HEK293 (cell line): ENCODE results near the gene TRIM24.

Source experiments
- CTCF ChIA-PET: fragments of 350-600 bp; formaldehyde crosslinking; extraction: SDS; loops from one replicate; lab custom pipeline; 2021; ENCODE audit warnings: antibody characterized with exemption; lab: Yijun Ruan, JAX
- POLR2A ChIA-PET: fragments of 300-600 bp; formaldehyde crosslinking; extraction: SDS; loops from one replicate; lab custom pipeline; 2020; ENCODE audit warnings: antibody characterized with exemption, inconsistent platforms; lab: Yijun Ruan, JAX
- H3K27ac ChIP-seq: fragments of 200-500 bp; sonication (Bioruptor generic); 2 replicates; pipeline ENCODE4 v1.5.1; 2014; ENCODE audit warnings: low read depth, low read length, control low read depth, inconsistent platforms; ENCODE audit errors: extremely low read depth
- H3K36me3 ChIP-seq, 2 experiments: fragments of 200-500 bp in 1 of 2; sonication (Bioruptor generic) in 1 of 2; 1 replicate in 1 of 2; 2 replicates in 1 of 2; pipeline ENCODE4 v1.5.1; 2014 to 2017; ENCODE audit warnings: inconsistent platforms in 2 of 2, low read length in 2 of 2; ENCODE audit not compliant: control insufficient read depth in 2 of 2, insufficient read depth in 1 of 2
- H3K4me1 ChIP-seq: fragments of 200-500 bp; sonication (Bioruptor generic); 2 replicates; pipeline ENCODE4 v1.5.1; 2014; ENCODE audit warnings: mild to moderate bottlenecking, low read length, inconsistent platforms; ENCODE audit not compliant: control insufficient read depth, insufficient read depth
- H3K4me3 ChIP-seq: 2 replicates; pipeline ENCODE4 v1.5.1; 2011; ENCODE audit warnings: low read depth, mild to moderate bottlenecking, control low read depth, low read length, moderate library complexity
- H3K9me3 ChIP-seq: fragments of 200-500 bp; sonication (Bioruptor generic); 2 replicates; pipeline ENCODE4 v1.5.1; 2014; ENCODE audit warnings: low read depth, low read length, inconsistent platforms; ENCODE audit not compliant: control insufficient read depth, insufficient read depth
- ATF2 ChIP-seq: fragments of 450-650 bp; formaldehyde crosslinking; IDR thresholded peaks from 2 replicates; pipeline ENCODE4 v1.5.1; 2016; ENCODE audit warnings: missing biosample characterization, missing genetic modification characterization, low read depth
- BCL6B ChIP-seq: fragments of 450-650 bp; formaldehyde crosslinking; IDR thresholded peaks from 2 replicates; pipeline ENCODE4 v1.5.1; 2017; ENCODE audit warnings: missing biosample characterization, missing genetic modification characterization
- IKZF3 ChIP-seq: fragments of 450-650 bp; IDR thresholded peaks from 2 replicates; pipeline ENCODE4 v1.5.0; 2018; ENCODE audit warnings: missing biosample characterization, mild to moderate bottlenecking, missing genetic modification characterization, moderate library complexity
- KLF9 ChIP-seq: fragments of 450-650 bp; formaldehyde crosslinking; IDR thresholded peaks from 2 replicates; pipeline ENCODE4 v1.5.1; 2016; ENCODE audit warnings: missing biosample characterization, missing genetic modification characterization, low read depth
- MYNN ChIP-seq: fragments of 450-650 bp; formaldehyde crosslinking; IDR thresholded peaks from 2 replicates; pipeline ENCODE4 v1.5.1; 2016; ENCODE audit warnings: missing biosample characterization, missing genetic modification characterization, borderline replicate concordance
- RBAK ChIP-seq: fragments of 450-650 bp; formaldehyde crosslinking; IDR thresholded peaks from 2 replicates; pipeline ENCODE4 v1.5.1; 2016; ENCODE audit warnings: missing biosample characterization, missing genetic modification characterization
- REPIN1 ChIP-seq: fragments of 450-650 bp; formaldehyde crosslinking; IDR thresholded peaks from 2 replicates; pipeline ENCODE4 v1.5.1; 2017; ENCODE audit warnings: missing biosample characterization, missing genetic modification characterization, low read depth
- TSHZ1 ChIP-seq: fragments of 450-650 bp; formaldehyde crosslinking; IDR thresholded peaks from 2 replicates; pipeline ENCODE4 v1.5.1; 2016; ENCODE audit warnings: missing biosample characterization, missing genetic modification characterization, borderline replicate concordance
- ZBTB1 ChIP-seq: fragments of 450-650 bp; formaldehyde crosslinking; IDR thresholded peaks from 2 replicates; pipeline ENCODE4 v1.5.1; 2016; ENCODE audit warnings: missing biosample characterization, missing genetic modification characterization
- ZNF155 ChIP-seq: fragments of 450-650 bp; formaldehyde crosslinking; IDR thresholded peaks from 2 replicates; pipeline ENCODE4 v1.5.1; 2016; ENCODE audit warnings: missing biosample characterization, missing genetic modification characterization
- ZNF169 ChIP-seq: fragments of 450-650 bp; formaldehyde crosslinking; IDR thresholded peaks from 2 replicates; pipeline ENCODE4 v1.5.1; 2016; ENCODE audit warnings: missing biosample characterization, missing genetic modification characterization
- ZNF239 ChIP-seq: fragments of 450-650 bp; formaldehyde crosslinking; IDR thresholded peaks from 2 replicates; pipeline ENCODE4 v1.5.1; 2016; ENCODE audit warnings: missing biosample characterization, missing genetic modification characterization
- ZNF350 ChIP-seq: fragments of 450-650 bp; formaldehyde crosslinking; IDR thresholded peaks from 2 replicates; pipeline ENCODE4 v1.5.0; 2017; ENCODE audit warnings: missing biosample characterization, mild to moderate bottlenecking, missing genetic modification characterization
- ZNF404 ChIP-seq: fragments of 450-650 bp; formaldehyde crosslinking; IDR thresholded peaks from 2 replicates; pipeline ENCODE4 v1.5.1; 2017; ENCODE audit warnings: missing biosample characterization, missing genetic modification characterization
- ZNF521 ChIP-seq: fragments of 450-650 bp; formaldehyde crosslinking; IDR thresholded peaks from 2 replicates; pipeline ENCODE4 v1.5.1; 2017; ENCODE audit warnings: missing biosample characterization, mild to moderate bottlenecking, missing genetic modification characterization
- ZNF544 ChIP-seq: fragments of 450-650 bp; formaldehyde crosslinking; IDR thresholded peaks from 2 replicates; pipeline ENCODE4 v1.5.0; 2017; ENCODE audit warnings: missing biosample characterization, missing genetic modification characterization
- ZNF580 ChIP-seq: fragments of 450-650 bp; formaldehyde crosslinking; IDR thresholded peaks from 2 replicates; pipeline ENCODE4 v1.5.1; 2016; ENCODE audit warnings: missing biosample characterization, missing genetic modification characterization
- ZNF610 ChIP-seq: fragments of 450-650 bp; formaldehyde crosslinking; IDR thresholded peaks from 2 replicates; pipeline ENCODE4 v1.5.1; 2016; ENCODE audit warnings: missing biosample characterization, missing genetic modification characterization, borderline replicate concordance
- ZNF664 ChIP-seq: fragments of 450-650 bp; formaldehyde crosslinking; IDR thresholded peaks from 2 replicates; pipeline ENCODE4 v1.5.1; 2016; ENCODE audit warnings: missing biosample characterization, missing genetic modification characterization
- ZNF677 ChIP-seq: fragments of 450-650 bp; IDR thresholded peaks from 2 replicates; pipeline ENCODE4 v1.5.0; 2018; ENCODE audit warnings: missing biosample characterization, mild to moderate bottlenecking, missing genetic modification characterization, moderate library complexity
- ZNF76 ChIP-seq: fragments of 450-650 bp; formaldehyde crosslinking; IDR thresholded peaks from 2 replicates; pipeline ENCODE4; 2016; ENCODE audit warnings: low read depth, missing biosample characterization, missing genetic modification characterization, borderline replicate concordance
- ZNF776 ChIP-seq: fragments of 450-650 bp; formaldehyde crosslinking; IDR thresholded peaks from 2 replicates; pipeline ENCODE4 v1.5.0; 2017; ENCODE audit warnings: missing biosample characterization, missing genetic modification characterization, borderline replicate concordance
- ZNF785 ChIP-seq: fragments of 450-650 bp; formaldehyde crosslinking; IDR thresholded peaks from 2 replicates; pipeline ENCODE4 v1.5.1; 2016; ENCODE audit warnings: missing biosample characterization, missing genetic modification characterization
- ZNF791 ChIP-seq: fragments of 450-650 bp; formaldehyde crosslinking; IDR thresholded peaks from 2 replicates; pipeline ENCODE4 v1.5.1; 2016; ENCODE audit warnings: missing biosample characterization, missing genetic modification characterization
- TF ChIP-seq, protein P1 (sequence below): IDR thresholded peaks from 2 replicates; pipeline ENCODE4 v1.6.1; 2011; ENCODE audit warnings: mild to moderate bottlenecking, low read depth, low read length, borderline replicate concordance

TRIM24 gene

DNA sequence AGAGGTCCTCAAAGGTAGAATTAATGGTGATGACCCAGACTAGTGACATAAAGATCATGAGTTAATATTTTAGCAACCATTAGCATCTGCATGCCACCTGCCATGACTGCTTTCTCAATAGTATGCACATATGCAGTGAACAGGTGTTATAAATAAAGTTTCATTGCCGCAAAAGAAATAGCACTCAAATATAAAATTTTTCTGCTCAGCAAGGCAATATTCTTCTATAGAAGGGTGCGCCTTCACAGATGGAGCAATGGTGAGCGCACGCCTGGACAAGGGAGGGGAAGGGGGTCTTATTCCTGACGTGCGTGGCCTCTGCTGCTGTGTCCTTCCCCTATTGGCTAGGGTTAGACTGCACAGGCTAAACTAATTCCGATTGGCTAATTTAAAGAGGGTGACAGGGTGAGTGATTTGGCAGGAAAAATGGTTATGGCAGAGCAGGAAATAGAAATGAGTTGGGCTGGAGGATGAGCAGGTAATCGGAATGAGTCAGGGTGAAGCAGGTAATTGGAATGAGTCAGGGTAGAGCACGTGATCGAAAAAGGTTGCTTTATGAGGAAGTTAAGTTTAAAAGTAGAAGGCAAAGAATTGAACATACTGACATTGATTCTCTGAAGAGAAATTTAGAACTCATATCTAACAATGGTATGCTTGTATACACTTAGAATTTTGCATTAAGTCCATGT is 24.7 kb upstream of the TRIM24 start:
- H3K27ac ChIP-seq, result no peak overlapping the region
- POLR2A ChIA-PET, result no interaction called here

GRCh38 chr7:138436388-138436787 is 23.7 kb upstream of the TRIM24 start:
- Histone ChIP-seq H3K36me3 (no peaks in the 10 kb centered on the region), H3K4me3 (no peak overlapping the region), H3K27ac (no peak overlapping the region), H3K4me1 (no peaks in the 10 kb centered on the region), H3K9me3 (no peaks in the 10 kb centered on the region)
- ChIA-PET CTCF (interaction anchor here (0.6 kb wide), 1 partner anchor 122 kb away, joined by 3 read pairs; no protein-coding TSS in a partner anchor), POLR2A (no interaction called here)
- TF ChIP-seq IKZF3 (tag by site-specific recombination) (no peak), KLF9 (no peak), BCL6B (tag by site-specific recombination) (no peak), ZNF155 (tag by site-specific recombination) (no peak), ZNF610 (no peak), ZNF580 (no peak), ZNF544 (tag by site-specific recombination) (no peak), ZNF169 (tag by site-specific recombination) (no peak), ZNF521 (tag by site-specific recombination) (no peak), ZNF677 (tag by site-specific recombination) (no peak), REPIN1 (tag by site-specific recombination) (no peak)

More for the DNA sequence above, 24.7 kb upstream of the TRIM24 start:
- no peak for TF ChIP-seq ATF2
- TF ChIP-seq ZNF350 (tag by site-specific recombination), result no peak
- TF ChIP-seq ZNF404 (tag by site-specific recombination), result no peak
- no peak for TF ChIP-seq ZNF791 (tag by site-specific recombination)
- TF ChIP-seq ZBTB1, result no peak
- TF ChIP-seq MYNN (tag by site-specific recombination), result no peak
- TF ChIP-seq ZNF239, result no peak
- TF ChIP-seq ZNF776 (tag by site-specific recombination), result no peak
- no peak for TF ChIP-seq ZNF664
- no peak for TF ChIP-seq RBAK
- no peak for TF ChIP-seq ZNF76
- no peak for TF ChIP-seq TSHZ1 (tag by site-specific recombination)
- TF ChIP-seq, protein P1, sequence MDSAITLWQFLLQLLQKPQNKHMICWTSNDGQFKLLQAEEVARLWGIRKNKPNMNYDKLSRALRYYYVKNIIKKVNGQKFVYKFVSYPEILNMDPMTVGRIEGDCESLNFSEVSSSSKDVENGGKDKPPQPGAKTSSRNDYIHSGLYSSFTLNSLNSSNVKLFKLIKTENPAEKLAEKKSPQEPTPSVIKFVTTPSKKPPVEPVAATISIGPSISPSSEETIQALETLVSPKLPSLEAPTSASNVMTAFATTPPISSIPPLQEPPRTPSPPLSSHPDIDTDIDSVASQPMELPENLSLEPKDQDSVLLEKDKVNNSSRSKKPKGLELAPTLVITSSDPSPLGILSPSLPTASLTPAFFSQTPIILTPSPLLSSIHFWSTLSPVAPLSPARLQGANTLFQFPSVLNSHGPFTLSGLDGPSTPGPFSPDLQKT, result no peak
- no peak for TF ChIP-seq ZNF785 (tag by site-specific recombination)
- Histone ChIP-seq H3K4me3 (no peak overlapping the region), H3K36me3 (no peaks in the 10 kb centered on the region), H3K4me1 (no peaks in the 10 kb centered on the region), H3K9me3 (no peaks in the 10 kb centered on the region)
- CTCF ChIA-PET, result no interaction called here
